ENCODE data around the gene YBX2.
A peak's percentile ranks its signal among the peaks of the same experiment; 100 is the strongest.
"Not testable (repeated sequence)": the region's sequence is repeated elsewhere in the genome, so short reads cannot be mapped to it uniquely, and the experiment has no call there.

YBX2 gene

DNA sequence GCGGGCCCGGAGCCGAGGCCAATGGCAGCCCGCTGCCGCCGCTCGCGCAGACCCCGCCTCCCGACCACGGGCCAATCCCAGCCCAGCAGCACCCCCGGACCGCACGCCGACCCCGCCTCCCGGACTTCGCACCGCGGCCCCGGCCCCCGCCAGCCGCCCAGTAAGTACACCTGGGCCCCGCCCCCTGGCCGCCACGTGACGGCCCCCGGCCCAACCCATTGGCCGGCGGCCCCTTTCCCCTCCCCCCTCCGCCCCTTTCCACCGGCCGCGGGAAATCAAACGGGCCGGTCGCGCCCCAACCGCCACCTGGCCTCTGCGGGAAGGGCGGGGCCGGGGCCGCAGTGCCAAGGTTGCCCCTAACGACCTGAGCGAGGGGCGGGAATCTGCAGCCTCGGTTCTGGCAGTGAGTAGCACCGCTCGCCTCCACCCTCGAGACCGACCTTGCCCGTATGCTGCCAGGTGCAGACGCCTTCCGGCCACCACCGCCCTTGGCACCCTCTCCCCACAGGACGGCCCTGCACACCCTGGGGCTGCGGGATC, at the start of gene YBX2:
Gene YBX2 (minus strand): TSS at position 26 of the 540 bp plus-strand sequence. CDS start 139 bp downstream, outside the sequence.
- DNase-seq (ENCODE audit: low spot score), result peak; percentile 30

DNA sequence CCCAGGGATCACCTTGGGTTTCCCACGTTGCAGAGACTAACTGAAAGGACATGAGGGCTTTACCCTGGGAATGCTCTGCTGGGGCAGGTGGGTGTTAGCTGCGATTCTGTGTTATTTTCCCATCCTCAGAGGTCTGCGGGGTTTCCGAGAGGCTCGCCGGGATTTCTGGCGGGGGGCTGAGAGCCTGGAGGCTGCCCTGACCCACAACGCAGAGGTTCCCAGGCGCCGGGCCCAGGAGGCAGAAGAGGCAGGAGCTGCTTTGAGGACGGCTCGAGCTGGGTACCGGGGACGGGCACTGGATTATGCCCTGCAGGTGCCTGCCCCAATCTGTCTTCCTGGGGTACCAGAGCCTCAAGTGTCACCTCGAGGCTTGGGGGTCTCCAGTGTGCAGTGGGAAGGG, 48.8 kb upstream of the YBX2 start:
- DNase-seq (ENCODE audit: low spot score), result no peak

DNA sequence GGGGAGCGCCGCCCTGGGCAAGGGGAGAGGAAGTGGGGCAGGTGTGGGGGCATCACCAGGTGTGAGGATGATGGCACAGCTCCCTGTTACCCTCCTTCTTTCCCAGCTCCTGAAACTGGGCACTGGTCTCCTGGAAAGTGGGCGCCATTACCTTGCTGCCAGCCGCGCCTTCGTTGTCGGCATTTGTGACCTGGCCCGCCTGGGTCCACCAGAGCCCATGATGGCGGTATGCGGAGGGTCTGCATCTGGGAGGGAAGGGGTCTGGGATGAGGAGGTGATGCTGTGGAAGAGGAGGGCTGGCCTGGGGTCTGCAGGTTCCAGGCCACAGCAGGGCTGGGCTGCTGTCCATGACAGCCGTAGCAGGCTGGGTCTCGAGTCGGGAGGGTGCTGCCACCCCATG, 47.4 kb upstream of the YBX2 start:
- no peak for DNase-seq (ENCODE audit: low spot score)

DNA sequence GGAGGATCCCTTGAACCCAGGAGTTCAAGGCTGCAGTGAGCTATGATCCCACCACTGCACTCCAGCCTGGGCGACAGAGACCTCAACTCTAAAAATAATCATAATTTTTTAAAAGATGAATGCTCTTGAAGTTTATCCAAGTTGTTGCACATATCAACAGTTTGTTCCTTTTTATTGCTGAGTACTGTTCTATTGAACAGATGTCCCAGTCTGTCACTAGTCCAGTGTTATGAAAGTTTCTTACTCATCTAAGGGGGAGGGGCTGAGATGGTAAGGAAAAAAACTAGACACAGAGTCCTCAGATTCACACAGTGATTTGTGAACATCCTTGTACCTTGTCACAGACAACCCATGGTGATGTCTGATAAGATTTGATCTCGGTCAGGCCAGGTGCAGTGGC, 45.7 kb upstream of the YBX2 start:
- DNase-seq (ENCODE audit: low spot score), result peak; percentile 46

DNA sequence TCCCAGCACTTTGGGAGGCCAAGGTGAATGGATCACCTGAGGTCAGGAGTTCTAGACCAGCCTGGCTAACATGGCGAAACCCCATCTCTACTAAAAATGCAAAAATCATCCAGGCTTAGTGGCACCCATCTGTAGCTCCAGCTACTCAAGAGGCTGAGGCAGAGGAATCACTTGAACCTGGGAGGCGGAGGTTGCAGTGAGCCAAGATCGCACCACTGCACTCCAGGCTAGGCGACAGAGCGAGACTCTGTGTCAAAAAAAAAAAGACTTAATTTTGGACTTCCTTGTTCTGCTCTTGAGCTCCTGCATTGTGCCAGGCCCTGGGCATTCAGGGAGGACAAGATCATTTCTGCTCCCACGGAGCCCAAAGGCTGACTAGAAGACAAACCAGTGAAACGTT, 43.2 kb upstream of the YBX2 start:
- not testable (repeated sequence) for DNase-seq (ENCODE audit: low spot score)

DNA sequence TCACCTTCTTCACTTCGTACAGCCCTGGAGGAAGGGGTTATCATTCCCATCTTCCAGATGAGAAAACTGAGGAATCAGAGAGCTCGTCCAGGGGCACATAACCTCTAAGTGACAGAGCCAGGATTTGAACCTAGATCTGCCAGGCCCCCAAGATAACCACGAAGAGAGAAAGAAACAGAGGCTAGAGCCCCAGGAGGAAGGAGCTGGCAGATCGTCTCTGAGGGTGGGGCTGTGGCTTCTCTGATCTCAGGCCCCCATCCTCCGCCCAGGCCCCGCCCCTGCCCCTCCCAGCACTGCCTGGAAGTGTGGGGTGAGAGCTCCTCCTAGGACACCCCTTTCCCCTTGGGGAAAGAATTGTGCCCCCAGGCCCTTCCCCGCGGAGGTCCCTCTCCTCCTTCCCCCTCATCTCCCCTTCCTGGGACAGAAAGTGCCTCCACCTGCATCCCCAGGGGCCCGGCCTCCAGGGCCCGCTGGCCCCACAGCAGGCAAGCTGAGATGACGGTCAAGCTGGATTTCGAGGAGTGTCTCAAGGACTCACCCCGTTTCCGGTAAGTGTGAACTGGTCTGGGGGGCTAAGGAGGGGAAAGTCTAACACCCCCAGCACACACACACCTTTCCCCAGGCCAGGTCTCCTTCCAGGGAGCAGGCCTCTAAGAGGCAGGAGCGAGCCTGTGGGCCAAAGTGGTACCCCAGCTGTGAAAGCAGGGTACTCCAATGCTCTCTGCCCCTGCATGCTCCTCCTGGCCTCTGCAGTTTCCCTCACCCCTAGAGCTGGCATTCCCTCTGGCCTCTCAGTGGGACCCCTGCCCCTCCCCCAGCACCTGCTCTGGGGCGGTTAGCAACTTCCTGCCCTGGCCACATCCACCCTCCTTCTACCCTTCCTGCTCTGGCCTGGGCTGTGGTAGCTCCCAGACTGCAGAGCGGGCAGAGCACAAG, 42.1 kb upstream of the YBX2 start, which contains the start of gene ACAP1:
Gene ACAP1 (plus strand): TSS at position 290 of the 936 bp plus-strand sequence. CDS start 206 bp downstream, at position 496.
- DNase-seq (ENCODE audit: low spot score), result no peak

DNA sequence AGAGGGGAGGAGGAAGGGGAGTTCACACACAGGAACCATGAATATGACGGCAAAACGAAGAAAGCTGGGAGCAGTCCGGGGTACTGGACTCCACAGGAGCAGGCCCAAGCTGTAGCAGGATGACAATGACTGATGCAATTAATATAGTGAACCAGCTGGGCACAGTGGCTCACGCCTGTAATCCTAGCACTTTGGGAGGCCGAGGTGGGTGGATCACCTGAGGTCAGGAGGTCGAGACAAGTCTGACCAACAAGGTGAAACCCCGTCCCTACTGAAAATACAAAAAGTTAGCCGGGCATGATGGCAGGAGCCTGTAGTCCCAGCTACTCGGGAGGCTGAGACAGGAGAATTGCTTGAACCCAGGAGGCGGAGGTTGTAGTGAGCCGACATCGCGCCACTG, 41.3 kb upstream of the YBX2 start:
- DNase-seq (ENCODE audit: low spot score), result not testable (repeated sequence)

DNA sequence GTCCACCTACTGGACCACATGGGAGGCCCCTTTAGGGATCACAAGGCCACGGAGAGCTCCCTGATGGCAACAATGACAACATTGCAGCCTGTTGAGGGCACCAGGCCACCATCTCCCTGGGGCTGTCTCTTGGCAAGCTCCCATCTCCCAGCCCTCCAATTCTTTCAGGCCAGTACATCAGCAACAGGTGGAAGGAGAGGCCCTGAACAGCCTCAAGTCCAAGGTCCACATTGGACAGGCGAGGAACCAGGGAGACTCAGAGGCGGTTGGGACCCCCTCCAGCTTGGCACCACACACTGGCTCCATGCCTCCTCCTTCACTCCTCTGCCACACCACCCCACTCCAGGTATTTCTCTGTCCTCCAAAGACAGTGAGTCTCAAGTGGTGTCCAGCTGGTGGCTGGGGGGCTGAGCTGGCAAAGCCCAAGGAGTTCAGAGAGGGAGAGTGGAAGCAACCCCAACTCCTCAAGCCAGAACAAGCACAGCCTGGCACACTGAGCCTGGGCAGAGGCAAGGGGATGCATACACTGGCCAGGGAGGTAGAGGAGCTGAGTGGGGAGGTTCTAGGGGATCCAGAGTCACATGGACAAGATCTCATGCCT, 40.6 kb upstream of the YBX2 start:
- DNase-seq (ENCODE audit: low spot score), result no peak

DNA sequence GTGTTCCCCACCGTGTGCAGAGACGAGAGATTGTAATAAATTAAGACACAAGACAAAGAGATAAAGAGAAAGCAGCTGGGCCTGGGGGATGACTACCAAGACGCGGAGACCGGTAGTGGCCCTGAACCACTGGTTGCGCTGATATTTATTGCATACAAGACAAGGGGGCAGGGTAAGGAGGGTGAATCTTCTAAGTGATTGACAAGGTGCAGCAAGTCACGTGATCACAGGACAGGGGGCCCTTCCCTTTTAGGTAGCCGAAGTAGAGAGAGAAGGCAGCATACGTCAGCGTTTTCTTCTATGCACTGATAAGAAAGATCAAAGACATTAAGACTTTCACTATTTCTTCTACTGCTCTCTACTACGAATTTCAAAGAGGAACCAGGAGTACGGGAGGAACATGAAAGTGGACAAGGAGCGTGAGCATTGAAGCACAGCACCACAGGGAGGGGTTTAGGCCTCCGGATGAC, 38.2 kb upstream of the YBX2 start:
- not testable (repeated sequence) for DNase-seq (ENCODE audit: low spot score)

DNA sequence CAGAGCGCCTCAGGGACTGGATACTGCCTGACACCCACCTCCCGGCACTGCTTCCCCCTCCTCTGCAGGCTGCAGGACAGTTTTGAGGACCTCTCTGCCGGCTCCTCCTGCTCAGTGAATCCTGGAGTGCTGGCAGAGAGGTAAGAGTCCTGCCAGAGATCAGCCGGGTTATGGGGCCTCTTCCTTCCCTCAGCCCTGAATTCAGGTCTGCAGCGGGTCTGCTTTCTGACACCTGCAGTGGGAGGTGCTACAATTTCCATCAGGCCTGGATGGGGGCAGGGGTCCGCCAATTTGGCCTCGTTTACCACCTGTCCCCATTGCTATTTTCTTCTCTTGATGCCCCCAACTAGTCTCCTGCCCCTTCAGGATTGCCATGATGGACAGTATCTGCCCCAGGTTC, 37.7 kb upstream of the YBX2 start:
- no peak for DNase-seq (ENCODE audit: low spot score)

DNA sequence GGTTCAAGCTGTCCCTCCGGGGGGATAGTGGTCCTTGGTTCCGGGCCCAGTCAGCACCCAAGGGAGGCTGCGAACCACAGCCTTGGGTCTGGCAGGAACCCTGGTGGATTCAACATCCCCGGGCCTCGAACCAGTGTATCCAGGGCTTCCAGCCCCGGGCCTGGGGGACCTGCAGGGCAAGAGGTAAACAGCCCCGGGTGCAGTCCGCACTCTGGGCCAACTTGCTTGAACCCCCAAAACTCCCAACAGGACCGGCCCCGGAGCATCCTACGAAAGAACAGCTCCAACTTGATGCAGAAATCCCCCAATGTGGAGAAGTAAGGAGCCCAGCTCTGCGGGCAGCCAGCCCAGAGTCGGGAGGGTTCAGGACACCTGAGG, 36.2 kb upstream of the YBX2 start:
- DNase-seq (ENCODE audit: low spot score), result no peak

DNA sequence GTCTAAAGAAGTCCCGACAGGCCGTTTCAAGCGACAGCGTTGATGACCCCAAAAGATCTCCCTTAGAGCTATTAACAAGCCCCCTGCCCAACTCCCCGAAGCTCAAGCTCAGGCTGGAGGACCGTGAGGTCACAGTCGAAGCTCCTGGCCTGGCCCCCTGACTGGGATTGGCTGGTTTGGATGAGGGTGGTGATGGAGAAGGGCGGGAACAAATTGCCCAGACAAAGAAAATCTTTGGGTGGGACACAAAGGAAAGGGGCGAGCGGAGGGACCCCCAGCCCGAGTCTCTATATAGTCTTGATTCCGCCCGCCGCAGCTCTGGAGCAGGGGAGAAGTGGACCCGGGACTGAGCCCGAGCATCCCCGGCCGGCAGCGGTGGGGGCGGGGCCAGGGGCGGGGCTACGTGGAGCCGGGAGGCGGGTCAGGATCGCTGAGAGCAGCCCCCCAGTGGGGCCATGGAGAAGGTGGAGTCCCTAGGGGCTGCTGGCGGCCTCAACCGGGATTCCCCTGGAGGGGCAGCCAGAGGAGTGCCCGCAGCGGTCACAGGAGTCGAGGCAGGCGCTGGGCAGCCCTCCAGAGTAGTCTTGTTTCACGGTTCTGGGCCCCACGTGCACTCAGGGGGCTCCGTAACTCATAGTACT, 35.7 kb upstream of the YBX2 start:
- peak; percentile 83 for DNase-seq (ENCODE audit: low spot score)

DNA sequence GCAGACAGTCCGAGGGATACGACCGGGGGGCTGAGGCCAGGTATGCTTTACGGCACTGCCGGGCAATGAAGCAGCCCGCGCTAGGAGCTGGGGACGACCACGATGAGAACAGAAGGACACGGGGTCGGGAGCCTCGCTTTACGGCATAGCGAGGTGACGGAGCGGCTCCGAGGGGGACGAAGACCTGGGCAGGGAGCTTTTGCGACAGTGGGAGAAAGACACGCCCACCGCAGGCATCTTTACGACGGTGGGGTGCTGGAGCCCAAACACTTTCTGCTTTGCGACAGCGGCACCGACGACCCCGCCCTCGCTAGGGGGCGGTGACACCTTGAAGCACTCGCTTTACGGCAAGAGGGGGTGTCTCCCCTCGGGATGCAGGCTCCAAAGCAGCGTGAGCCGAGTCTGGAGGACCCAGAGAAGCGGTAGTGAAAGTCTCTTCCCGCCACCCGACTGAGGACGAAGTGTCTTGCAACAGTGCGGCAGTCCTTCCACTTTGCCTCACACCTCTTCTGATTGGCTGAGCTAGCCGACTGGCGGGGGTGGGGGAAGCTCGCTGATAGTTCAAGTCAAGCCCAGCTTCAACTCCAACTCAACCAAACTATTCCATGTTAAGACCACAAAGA, 35.0 kb upstream of the YBX2 start:
- DNase-seq (ENCODE audit: low spot score), result peak; percentile 98

DNA sequence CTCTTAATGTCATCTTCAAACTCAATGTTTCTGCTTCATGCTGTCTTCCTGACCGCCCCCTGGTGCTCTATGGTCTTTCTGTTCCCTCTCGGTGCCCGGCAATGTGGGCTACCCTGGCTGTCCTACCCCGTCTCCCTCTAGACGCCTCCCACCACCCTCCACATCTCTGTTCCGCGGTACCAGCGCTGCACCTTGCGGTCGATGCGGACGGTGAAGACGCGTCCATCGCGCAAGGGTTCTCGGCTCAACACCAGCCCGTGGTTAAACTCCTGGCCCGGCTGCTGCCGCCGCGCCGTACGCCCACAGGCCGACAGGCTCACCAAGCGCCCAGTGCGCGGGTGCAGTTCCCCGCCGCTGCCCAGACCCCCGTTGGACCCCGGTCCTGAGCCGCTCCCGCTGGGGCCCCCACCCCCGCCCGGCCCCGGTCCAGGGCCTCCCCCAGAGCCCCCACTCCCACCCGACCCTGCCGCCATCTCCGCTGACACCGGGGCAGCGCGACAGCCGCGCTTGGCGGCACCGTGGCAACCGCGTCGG, 34.5 kb upstream of the YBX2 start, which contains the start of gene NEURL4:
Gene NEURL4 (minus strand): TSS at position 496 of the 534 bp plus-strand sequence. CDS start 23 bp downstream, at position 473.
- DNase-seq (ENCODE audit: low spot score), result no peak

DNA sequence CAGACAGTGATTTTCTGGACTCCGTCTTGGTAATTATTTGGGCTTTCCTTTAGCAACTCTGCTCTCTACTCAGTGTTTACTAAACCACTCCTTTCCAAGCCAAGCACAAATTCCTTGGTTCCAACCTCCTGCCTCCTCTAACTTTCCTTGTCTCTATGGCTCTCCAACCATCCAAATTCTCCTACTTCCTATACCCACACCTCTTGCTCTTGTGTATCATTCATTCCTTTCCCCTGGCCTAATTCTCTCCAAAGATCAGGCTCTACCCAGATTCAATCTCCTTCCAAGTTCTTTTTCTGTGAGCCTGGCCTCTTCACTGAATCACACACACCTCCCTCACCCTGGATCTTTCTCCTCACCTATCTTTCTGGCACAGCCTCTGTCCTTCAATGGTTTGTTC, 33.6 kb upstream of the YBX2 start:
- DNase-seq (ENCODE audit: low spot score), result no peak

DNA sequence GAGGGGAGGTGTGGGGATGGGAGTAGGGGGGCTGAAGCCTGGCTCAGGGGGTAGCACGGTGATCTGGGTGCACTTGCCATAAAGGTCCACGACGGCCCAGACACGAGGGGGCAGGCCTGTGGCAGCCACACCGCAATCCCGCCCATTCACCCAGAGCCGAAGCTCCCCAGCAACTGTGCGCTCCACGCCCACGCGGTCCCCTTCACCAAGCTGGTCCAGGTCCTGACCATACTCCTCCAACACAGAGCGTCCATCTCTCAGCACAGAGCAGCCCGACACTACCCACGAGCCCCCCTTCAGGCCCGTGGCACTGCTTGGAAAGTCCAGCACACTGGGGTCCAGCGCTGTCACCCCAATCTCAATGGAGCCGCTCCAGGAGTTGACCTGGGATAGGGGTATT, 33.1 kb upstream of the YBX2 start:
- DNase-seq (ENCODE audit: low spot score), result no peak

DNA sequence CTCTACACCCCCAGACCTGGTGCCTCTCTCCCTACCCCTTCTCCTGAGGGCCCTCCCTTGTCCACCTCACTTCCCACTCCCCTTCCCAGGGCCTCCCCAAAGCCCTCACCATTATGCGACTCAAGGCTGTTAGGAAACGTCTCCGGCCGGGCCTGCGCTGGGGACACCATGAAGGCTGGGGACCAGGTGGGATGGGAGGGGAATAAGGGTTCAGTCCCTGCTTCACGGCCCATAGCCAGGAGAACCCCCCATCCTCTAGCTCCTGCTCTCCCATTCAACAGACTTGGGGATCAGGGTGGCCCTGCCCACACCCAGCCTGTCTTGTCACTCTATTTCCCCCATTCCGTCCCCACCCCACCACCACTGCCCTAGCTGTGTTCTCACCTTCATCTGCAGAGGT, 32.6 kb upstream of the YBX2 start:
- no peak for DNase-seq (ENCODE audit: low spot score)

DNA sequence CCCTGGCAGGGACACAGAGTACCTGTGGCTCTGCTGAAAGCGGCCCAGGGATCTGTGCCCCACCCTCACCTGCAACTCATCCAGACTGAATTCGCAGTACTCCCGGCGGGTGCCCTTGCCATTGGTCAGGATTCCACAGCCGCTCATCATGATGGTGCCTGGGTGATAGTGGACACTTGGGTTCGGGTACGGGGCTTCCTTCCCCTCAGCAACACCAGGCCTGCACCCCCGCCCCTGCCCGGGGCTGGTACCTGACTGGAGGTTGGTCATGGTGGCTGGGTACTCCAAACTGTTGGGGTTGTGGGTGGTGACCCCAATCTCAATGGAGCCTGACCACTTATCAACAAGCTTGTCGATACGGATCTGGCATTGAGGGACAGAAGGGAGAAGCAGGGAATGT, 31.7 kb upstream of the YBX2 start:
- DNase-seq (ENCODE audit: low spot score), result no peak

DNA sequence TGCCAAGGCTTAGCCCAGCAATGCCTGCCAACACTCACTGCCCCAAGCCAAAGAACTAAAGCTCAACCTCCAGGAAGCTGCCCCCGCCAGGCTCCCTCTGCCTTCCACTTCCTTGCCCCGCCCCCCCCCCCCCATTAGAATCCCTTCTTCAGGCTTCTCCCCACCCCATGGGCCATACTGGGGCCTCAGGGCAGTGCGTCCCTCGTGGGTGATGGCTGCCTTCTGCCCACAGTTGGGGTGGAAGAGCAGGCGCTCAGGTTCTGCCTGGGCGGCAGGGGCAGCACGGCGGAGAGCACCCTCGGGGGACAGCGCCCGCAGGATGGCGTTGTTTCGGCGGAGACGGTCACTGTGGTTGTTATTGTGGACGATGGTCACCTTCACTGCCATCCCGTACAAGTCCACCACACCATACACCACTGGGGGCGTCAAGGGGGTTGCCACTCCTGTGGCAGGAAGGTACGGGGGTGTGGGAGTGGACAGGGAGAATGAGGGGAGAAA, 30.6 kb upstream of the YBX2 start:
- DNase-seq (ENCODE audit: low spot score), result no peak

DNA sequence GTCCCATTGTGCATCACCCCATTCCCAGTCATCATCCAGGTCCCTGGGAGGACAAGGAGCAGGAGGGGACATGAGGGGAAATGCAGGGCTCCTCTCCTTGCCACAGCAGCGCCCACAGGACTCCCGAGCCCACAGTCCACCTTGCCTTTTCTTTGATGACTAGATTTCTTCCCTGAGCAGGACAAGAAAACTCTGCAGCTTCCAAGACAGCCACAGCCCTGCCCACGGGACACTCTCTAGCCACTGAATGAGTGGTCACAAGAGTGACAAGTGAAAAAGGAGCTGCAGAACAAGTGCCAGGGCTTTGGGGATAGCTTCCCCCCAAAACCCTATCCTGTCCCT, 30.0 kb upstream of the YBX2 start:
- no peak for DNase-seq (ENCODE audit: low spot score)

DNA sequence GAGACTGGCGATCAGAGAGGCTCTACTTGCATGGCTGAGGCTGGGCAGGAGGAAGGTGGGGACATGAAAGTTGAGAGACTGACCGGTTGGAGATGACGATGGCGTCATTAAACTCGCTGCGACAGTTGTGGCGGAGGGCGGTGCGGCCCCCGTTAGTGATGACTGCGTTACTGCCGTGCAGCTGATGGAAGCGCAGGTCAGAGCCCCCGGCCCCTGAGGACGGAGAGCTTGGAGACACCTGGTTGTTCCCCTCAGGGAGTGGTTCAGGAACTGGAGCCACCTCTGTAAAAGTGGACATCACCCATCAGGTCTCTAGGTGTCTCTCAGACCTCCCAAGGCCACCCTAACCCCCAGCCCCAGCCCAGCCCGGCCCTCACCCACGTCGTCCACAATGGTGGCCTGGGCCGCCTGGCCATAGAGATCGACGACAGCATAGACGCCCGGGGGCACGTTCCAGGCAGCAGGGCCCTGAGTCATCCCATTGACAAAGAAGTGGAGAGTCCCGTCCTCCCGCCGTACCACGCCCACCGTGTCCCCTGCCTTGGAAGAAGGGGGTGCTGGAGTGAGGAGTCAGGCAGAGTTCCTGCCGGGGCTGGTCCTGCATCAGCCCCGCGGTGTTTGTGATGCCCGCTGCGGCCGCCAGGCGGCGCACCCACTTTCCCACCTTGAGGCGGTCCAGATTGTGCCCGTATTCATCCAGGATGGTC, 29.4 kb upstream of the YBX2 start:
- no peak for DNase-seq (ENCODE audit: low spot score)

Measured in Ammon's horn (tissue), 1 donor.